HG03342 (cell line): ENCODE measurements around the gene ABL1.

Source experiments
- ATAC-seq: cut with Tn5 transposase; IDR thresholded peaks from one replicate; pipeline ENCODE4 v1.9.1; 2021; ENCODE audit warnings: mild to moderate bottlenecking, moderate library complexity; ENCODE audit not compliant: unreplicated experiment

The ABL1 gene

GRCh38 chr9:130824643-130825350, 10.3 kb upstream of the ABL1 start:
- no peak for ATAC-seq

- no peak for ATAC-seq
Observed at GRCh38 chr9:130825351-130825651, 9.8 kb upstream of the ABL1 start.

GRCh38 chr9:130825809-130826208, 9.2 kb upstream of the ABL1 start:
- ATAC-seq = no peak

- no peak for ATAC-seq
Observed at GRCh38 chr9:130829762-130830161, 5.3 kb upstream of the ABL1 start.

- no peak for ATAC-seq
Observed at GRCh38 chr9:130830231-130830760, 4.8 kb upstream of the ABL1 start.

- ATAC-seq = no peak
Observed at GRCh38 chr9:130831077-130831476, 4.0 kb upstream of the ABL1 start.

- ATAC-seq = no peak
Observed at GRCh38 chr9:130833031-130833990, 1.7 kb upstream of the ABL1 start.

- ATAC-seq = peak; percentile 42
Observed at GRCh38 chr9:130835441-130836298, 616 bp downstream of the ABL1 start.

GRCh38 chr9:130837002-130837511, 2.0 kb downstream of the ABL1 start:
- no peak for ATAC-seq

- no peak for ATAC-seq
Observed at GRCh38 chr9:130837643-130838042, 2.6 kb downstream of the ABL1 start.

- ATAC-seq = no peak
Observed at GRCh38 chr9:130839132-130840111, 4.4 kb downstream of the ABL1 start.

GRCh38 chr9:130842545-130842944, 7.5 kb downstream of the ABL1 start:
- ATAC-seq = no peak

GRCh38 chr9:130843049-130843908, 8.2 kb downstream of the ABL1 start:
- ATAC-seq = no peak

- ATAC-seq = no peak
Observed at GRCh38 chr9:130844044-130844451, 9.0 kb downstream of the ABL1 start.

GRCh38 chr9:130845254-130845653, 10.2 kb downstream of the ABL1 start:
- ATAC-seq = no peak

GRCh38 chr9:130845901-130846481, 10.9 kb downstream of the ABL1 start:
- ATAC-seq = no peak

GRCh38 chr9:130846487-130847305, 11.6 kb downstream of the ABL1 start:
- no peak for ATAC-seq
